ENCODE results near the gene TDRD1. TPM values are rescaled to one million over a fixed set of nuclear protein-coding genes. Genes with fewer than 3 reads are reported as not detected.

The TDRD1 gene
- total and polyA plus RNA-seq, 9 donors = 0.17 to 1.4 (median 0.51) TPM

DNA sequence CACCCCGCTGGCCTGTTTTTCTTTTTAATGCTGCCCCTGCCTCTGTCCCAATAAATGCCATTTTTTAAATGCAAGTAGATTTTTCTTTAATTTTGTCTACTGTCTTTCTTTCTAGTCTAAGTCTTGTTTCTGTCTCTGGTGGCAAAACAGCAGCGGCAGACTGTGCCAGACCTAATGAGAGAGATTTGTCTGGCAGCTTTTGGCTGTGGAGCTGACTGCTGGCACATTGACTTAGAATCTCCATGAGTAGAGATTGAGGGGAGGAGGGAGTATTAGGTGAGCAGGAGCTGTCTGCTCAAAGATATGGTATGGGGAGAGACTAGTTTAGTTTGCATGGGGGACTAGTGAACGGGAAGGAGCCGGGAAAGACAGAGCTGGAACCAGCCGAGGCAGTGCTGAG lies 72.9 kb downstream of the TDRD1 start:
- H3K36me3 ChIP-seq = no peaks in the 10 kb centered on the region
- no peak overlapping the region for H3K27ac ChIP-seq
- no peak overlapping the region for H3K4me3 ChIP-seq
- H3K4me1 ChIP-seq (ENCODE audit: insufficient read depth) = no peaks in the 10 kb centered on the region
- DNase-seq = no peak
- intact Hi-C loops (cut with DNase I) = no loop called here
- TF ChIP-seq POLR2A (IDR thresholded peaks at IDR 0.05) = no peak
- WGBS, 3 donors = 90 to 93% (median 90%) methylated on average over 5 of the region's 5 CpGs
- no peaks in the 10 kb centered on the region for H3K27me3 ChIP-seq
- H3K9me3 ChIP-seq = no peaks in the 10 kb centered on the region

DNA sequence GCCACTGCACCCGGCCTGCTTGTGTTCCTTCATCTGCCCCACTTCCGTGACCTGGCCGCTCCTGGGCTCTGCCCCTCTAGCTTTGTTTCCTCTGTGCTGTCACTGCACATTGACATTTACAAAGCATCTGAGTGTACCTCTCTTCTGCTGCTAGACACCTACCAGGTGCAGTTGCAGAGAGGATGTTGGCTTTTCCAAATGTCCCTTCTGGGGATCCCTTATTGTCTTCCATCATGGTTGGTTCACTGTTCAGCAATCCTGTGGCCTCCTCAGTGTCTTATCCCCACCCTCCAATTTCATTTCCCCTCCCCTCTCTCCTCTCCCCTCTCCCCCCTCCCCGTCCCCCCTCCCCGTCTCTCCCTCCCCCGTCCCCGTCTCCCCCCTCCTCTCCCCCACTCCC lies 73.7 kb downstream of the TDRD1 start:
- Histone ChIP-seq H3K4me3 (no peak overlapping the region), H3K27me3 (no peaks in the 10 kb centered on the region), H3K9me3 (no peaks in the 10 kb centered on the region), H3K4me1 (ENCODE audit: insufficient read depth) (peaks cover 1% of the 10 kb centered on the region), H3K27ac (no peak overlapping the region), H3K36me3 (no peaks in the 10 kb centered on the region)
- WGBS, 3 donors = 70 to 73% (median 72%) methylated on average over 4 of the region's 7 CpGs
- DNase-seq = no peak
- TF ChIP-seq, protein P1, sequence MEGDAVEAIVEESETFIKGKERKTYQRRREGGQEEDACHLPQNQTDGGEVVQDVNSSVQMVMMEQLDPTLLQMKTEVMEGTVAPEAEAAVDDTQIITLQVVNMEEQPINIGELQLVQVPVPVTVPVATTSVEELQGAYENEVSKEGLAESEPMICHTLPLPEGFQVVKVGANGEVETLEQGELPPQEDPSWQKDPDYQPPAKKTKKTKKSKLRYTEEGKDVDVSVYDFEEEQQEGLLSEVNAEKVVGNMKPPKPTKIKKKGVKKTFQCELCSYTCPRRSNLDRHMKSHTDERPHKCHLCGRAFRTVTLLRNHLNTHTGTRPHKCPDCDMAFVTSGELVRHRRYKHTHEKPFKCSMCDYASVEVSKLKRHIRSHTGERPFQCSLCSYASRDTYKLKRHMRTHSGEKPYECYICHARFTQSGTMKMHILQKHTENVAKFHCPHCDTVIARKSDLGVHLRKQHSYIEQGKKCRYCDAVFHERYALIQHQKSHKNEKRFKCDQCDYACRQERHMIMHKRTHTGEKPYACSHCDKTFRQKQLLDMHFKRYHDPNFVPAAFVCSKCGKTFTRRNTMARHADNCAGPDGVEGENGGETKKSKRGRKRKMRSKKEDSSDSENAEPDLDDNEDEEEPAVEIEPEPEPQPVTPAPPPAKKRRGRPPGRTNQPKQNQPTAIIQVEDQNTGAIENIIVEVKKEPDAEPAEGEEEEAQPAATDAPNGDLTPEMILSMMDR (IDR thresholded peaks at IDR 0.05) = no peak
- TF ChIP-seq POLR2A (IDR thresholded peaks at IDR 0.05) (no peak), EP300 (IDR thresholded peaks at IDR 0.05) (no peak)
- intact Hi-C loops (cut with DNase I) = no loop called here

DNA sequence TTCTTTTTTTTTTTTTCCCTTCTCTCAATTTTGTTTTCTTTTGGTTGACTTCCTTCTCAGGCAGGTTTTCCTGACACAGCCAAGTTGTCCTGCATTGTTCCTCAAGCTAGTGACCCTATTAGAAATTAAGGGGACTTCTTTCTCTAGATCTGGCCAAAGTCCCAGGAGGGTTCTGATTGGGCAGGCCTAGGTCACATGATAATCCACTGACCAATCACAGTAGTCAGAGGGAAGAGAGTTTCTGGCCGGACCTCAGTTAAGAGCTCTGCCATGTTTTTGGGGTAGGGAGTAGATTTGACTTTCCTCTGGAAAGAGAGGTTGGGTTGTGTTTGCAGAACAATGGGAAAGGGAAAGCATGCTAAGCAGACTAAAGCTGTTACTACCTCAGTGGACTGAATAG lies 76.1 kb downstream of the TDRD1 start:
- no peaks in the 10 kb centered on the region for H3K36me3 ChIP-seq
- H3K4me1 ChIP-seq (ENCODE audit: insufficient read depth) = peaks cover 4% of the 10 kb centered on the region
- intact Hi-C loops (cut with DNase I) = no loop called here
- H3K27ac ChIP-seq = no peak overlapping the region
- no peaks in the 10 kb centered on the region for H3K9me3 ChIP-seq
- no peak for DNase-seq
- 91 to 97% (median 96%) methylated on average over 1 of the region's 1 CpG for WGBS, 3 donors
- no peak for TF ChIP-seq EP300 (IDR thresholded peaks at IDR 0.05)
- TF ChIP-seq POLR2A (IDR thresholded peaks at IDR 0.05) = no peak
- TF ChIP-seq, protein P1 (IDR thresholded peaks at IDR 0.05) = no peak
- H3K27me3 ChIP-seq = no peaks in the 10 kb centered on the region
- no peak overlapping the region for H3K4me3 ChIP-seq

DNA sequence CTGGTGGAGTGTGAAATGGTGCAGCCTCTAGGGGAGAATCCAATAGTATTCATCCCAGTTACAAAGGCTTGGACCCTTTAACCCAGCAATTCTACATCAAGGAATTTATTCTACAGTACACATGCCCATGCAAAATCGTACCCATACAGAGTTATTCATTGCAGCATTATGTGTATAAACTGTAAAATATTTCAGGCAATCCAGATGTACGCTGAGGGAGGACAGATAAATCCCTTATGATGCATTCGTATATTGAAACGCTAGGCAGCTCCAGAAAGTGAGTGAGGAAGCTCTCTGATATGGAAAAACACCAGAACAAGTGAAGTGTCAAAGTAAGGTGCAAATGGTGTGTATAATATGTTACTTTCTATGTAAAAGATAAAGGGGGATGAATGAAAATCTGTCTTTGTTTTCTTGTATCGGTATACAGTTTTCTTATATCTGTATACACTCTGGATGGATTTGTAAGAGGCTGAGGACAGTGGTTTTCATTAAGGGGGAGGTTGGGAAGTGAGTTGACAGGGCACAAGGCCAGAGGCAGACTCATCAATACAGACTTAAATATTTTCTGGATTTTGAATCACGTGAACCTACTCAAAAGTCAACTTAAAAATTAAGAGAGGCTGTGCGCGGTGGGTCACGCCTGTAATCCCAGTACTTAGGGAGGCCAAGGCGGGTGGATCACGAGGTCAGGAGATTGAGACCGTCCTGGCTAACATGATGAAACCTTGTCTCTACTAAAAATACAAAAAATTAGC lies 77.0 kb downstream of the TDRD1 start:
- TF ChIP-seq POLR2A (IDR thresholded peaks at IDR 0.05) (no peak), EP300 (IDR thresholded peaks at IDR 0.05) (no peak)
- TF ChIP-seq, protein P1 (IDR thresholded peaks at IDR 0.05) = no peak
- Histone ChIP-seq H3K36me3 (no peaks in the 10 kb centered on the region), H3K4me1 (ENCODE audit: insufficient read depth) (peaks cover 4% of the 10 kb centered on the region), H3K4me3 (no peak overlapping the region), H3K27me3 (no peaks in the 10 kb centered on the region), H3K9me3 (no peaks in the 10 kb centered on the region), H3K27ac (no peak overlapping the region)
- intact Hi-C loops (cut with DNase I) = no loop called here
- DNase-seq = no peak
- WGBS, 3 donors = 85 to 93% (median 90%) methylated on average over 12 of the region's 12 CpGs

DNA sequence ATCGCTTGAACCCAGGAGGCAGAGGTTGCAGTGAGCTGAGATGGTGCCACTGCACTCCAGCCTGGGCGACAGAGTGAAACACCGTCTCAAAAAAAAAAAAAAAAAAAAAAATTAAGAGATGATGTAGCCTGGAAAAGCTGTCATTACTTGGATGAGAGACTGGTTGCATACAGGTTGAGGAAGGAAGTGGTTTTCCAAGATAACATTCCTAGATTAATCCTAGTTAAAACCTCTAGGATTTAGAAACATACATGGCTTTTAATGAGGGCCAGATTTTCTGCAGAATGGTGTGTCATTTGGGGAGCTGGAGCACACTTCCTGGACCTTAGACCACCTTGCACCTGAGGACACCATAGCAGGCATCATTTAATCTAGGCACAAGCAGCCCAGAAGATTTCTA lies 77.7 kb downstream of the TDRD1 start:
- Histone ChIP-seq H3K4me1 (ENCODE audit: insufficient read depth) (peaks cover 4% of the 10 kb centered on the region), H3K9me3 (no peaks in the 10 kb centered on the region), H3K36me3 (no peaks in the 10 kb centered on the region), H3K27me3 (no peaks in the 10 kb centered on the region), H3K27ac (no peak overlapping the region), H3K4me3 (no peak overlapping the region)
- intact Hi-C loops (cut with DNase I) = no loop called here
- WGBS, 3 donors = 86 to 91% (median 89%) methylated on average over 3 of the region's 3 CpGs
- TF ChIP-seq, protein P1 (IDR thresholded peaks at IDR 0.05) = no peak
- no peak for TF ChIP-seq POLR2A (IDR thresholded peaks at IDR 0.05)
- DNase-seq = no peak
